BE2C (cell line): ENCODE data around the gene ZNF365.

Experiments
- DNase-seq: peaks from one replicate; pipeline ENCODE4 v3.0.0-alpha.2; 2020
- H3K27me3 ChIP-seq: fragments of 250-450 bp; sonication (Bioruptor Pico); 2 replicates; pipeline ENCODE4 v1.5.1; 2020; ENCODE audit warnings: mild to moderate bottlenecking
- H3K36me3 ChIP-seq: fragments of 250-450 bp; sonication (Bioruptor Pico); 2 replicates; pipeline ENCODE4 v1.5.1; 2020; ENCODE audit warnings: mild to moderate bottlenecking
- H3K4me1 ChIP-seq: fragments of 250-450 bp; sonication (Bioruptor Pico); 2 replicates; pipeline ENCODE4 v1.5.1; 2020
- H3K4me3 ChIP-seq: 2 replicates; pipeline ENCODE4 v1.5.1; 2011; ENCODE audit warnings: low read depth, low read length
- H3K9me3 ChIP-seq: fragments of 250-450 bp; sonication (Bioruptor Pico); 2 replicates; pipeline ENCODE4 v1.5.1; 2020
- CTCF ChIP-seq: IDR thresholded peaks from 2 replicates; pipeline ENCODE4 v1.5.1; 2012; ENCODE audit warnings: mild to moderate bottlenecking, low read depth, low read length

ZNF365 gene

DNA sequence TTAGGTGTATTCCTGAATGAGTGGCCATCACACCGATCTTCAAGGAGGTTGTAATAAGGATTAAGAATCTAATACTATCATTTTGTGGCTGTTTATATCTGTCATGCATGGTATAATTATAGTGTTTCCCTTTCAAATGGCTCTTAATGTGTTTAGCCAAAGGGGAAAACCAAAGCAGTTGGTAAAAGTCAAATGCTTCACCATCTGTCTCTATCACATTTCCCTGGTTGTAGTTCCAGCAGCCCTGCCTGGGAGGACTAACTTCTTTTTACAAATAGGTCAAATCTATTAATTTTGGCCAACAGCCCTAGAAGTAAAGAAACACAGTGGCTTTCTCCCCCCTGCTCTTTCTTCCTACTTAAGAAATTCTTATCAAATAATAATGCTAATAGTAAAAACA lies 56.7 kb downstream of the ZNF365 start:
- Histone ChIP-seq H3K36me3 (no peaks in the 10 kb centered on the region), H3K4me1 (no peaks in the 10 kb centered on the region), H3K27me3 (no peaks in the 10 kb centered on the region; the same call in 1 of the 2 replicates), H3K9me3 (no peaks in the 10 kb centered on the region), H3K4me3 (no peak overlapping the region)
- TF ChIP-seq CTCF, result no peak
- no peak for DNase-seq

GRCh38 chr10:62433181-62433692 lies 59.1 kb downstream of the ZNF365 start:
- DNase-seq, result no peak
- no peak for TF ChIP-seq CTCF
- H3K4me3 ChIP-seq, result no peak overlapping the region
- no peaks in the 10 kb centered on the region for H3K36me3 ChIP-seq
- H3K27me3 ChIP-seq, result no peaks in the 10 kb centered on the region; the same call in 1 of the 2 replicates
- H3K9me3 ChIP-seq, result no peaks in the 10 kb centered on the region
- H3K4me1 ChIP-seq, result no peaks in the 10 kb centered on the region

- Histone ChIP-seq H3K9me3 (no peaks in the 10 kb centered on the region), H3K4me1 (no peaks in the 10 kb centered on the region), H3K36me3 (no peaks in the 10 kb centered on the region), H3K4me3 (no peak overlapping the region), H3K27me3 (no peaks in the 10 kb centered on the region; the same call in 1 of the 2 replicates)
- no peak for DNase-seq
- TF ChIP-seq CTCF, result no peak
These were observed 59.7 kb downstream of the ZNF365 start for GRCh38 chr10:62433901-62434300.

- Histone ChIP-seq H3K4me3 (no peak overlapping the region), H3K27me3 (no peaks in the 10 kb centered on the region; the same call in 1 of the 2 replicates), H3K9me3 (no peaks in the 10 kb centered on the region), H3K4me1 (no peaks in the 10 kb centered on the region), H3K36me3 (no peaks in the 10 kb centered on the region)
- TF ChIP-seq CTCF, result peak; percentile 70
- DNase-seq, result peak; percentile 12
These were observed 63.5 kb downstream of the ZNF365 start for GRCh38 chr10:62437696-62438095.

GRCh38 chr10:62442006-62442405 lies 67.8 kb downstream of the ZNF365 start:
- no peak for TF ChIP-seq CTCF
- no peak overlapping the region for H3K4me3 ChIP-seq
- no peak for DNase-seq
- H3K4me1 ChIP-seq, result no peaks in the 10 kb centered on the region
- H3K27me3 ChIP-seq, result no peaks in the 10 kb centered on the region
- H3K9me3 ChIP-seq, result no peaks in the 10 kb centered on the region
- no peaks in the 10 kb centered on the region for H3K36me3 ChIP-seq

- Histone ChIP-seq H3K27me3 (no peaks in the 10 kb centered on the region; the same call in 1 of the 2 replicates), H3K4me3 (no peak overlapping the region), H3K9me3 (no peaks in the 10 kb centered on the region), H3K36me3 (no peaks in the 10 kb centered on the region), H3K4me1 (no peaks in the 10 kb centered on the region)
- no peak for TF ChIP-seq CTCF
- DNase-seq, result no peak
These were observed 68.9 kb downstream of the ZNF365 start for GRCh38 chr10:62442894-62443669.
